Vagina (tissue), 2 donors: ENCODE results near the gene ZSWIM6. TPM values are rescaled to one million over a fixed set of nuclear protein-coding genes. Genes with fewer than 3 reads are reported as not detected.

Experiments used
- DNase-seq, 2 donors: peaks; one replicate each; pipeline ENCODE4 v3.0.0-alpha.2; 2017; ENCODE audit errors: extremely low spot score in 2 of 2
- H3K27ac ChIP-seq: fragments of 200-600 bp; sonication (generic); one replicate; pipeline ENCODE4 v1.5.1; 2019
- H3K27me3 ChIP-seq: fragments of 200-600 bp; sonication (generic); one replicate; pipeline ENCODE4 v1.5.1; 2019
- H3K36me3 ChIP-seq, 2 donors: fragments of 200-600 bp; sonication (generic); one replicate each; pipeline ENCODE4 v1.5.1; 2017 to 2019
- H3K4me1 ChIP-seq: fragments of 200-600 bp; sonication (generic); one replicate; pipeline ENCODE4 v1.5.1; 2019
- H3K4me3 ChIP-seq, 2 donors: fragments of 200-600 bp; sonication (generic); 1 replicate in 1 of 2; 2 replicates in 1 of 2; pipeline ENCODE4 v1.5.1; 2016 to 2019
- H3K9me3 ChIP-seq: fragments of 200-600 bp; sonication (generic); one replicate; pipeline ENCODE4 v1.5.1; 2019
- POLR2A ChIP-seq, 2 donors: fragments of 450-650 bp; IDR thresholded peaks; one replicate each; pipeline ENCODE4 v1.6.1; 2017; ENCODE audit warnings: antibody characterized with exemption in 2 of 2, mild to moderate bottlenecking in 2 of 2, moderate library complexity in 2 of 2
- POLR2AphosphoS5 ChIP-seq, 2 donors: sonication (generic); formaldehyde crosslinking; IDR thresholded peaks; one replicate each; pipeline ENCODE4 v1.9.0; 2017; ENCODE audit warnings: antibody characterized with exemption in 2 of 2, mild to moderate bottlenecking in 2 of 2, low read depth in 1 of 2; ENCODE audit not compliant: insufficient read depth in 1 of 2
- intact Hi-C: fragments of 100-400 bp; cut with DNase I; formaldehyde crosslinking; loops from one replicate; pipeline ENCODE4 v1.15.1; 2023
- total RNA-seq: library from RNA; depleted of rRNA; stranded (reverse); fragments of >200 nt; gene quantifications from one replicate; pipeline ENCODE4 v1.2.3, GENCODE V29; 2016
- TF ChIP-seq, protein P1 (sequence below), 3 experiments: fragments of 450-650 bp in 2 of 3; fragments of 200-600 bp in 1 of 3; sonication (generic) in 1 of 3; IDR thresholded peaks; one replicate each; pipeline ENCODE4 v1.5.1; 2017 to 2019; ENCODE audit warnings: antibody characterized with exemption in 3 of 3, mild to moderate bottlenecking in 2 of 3, moderate library complexity in 2 of 3

The ZSWIM6 gene
- total RNA-seq, 1 donor from 2014 or later, result 16.7 TPM

DNA sequence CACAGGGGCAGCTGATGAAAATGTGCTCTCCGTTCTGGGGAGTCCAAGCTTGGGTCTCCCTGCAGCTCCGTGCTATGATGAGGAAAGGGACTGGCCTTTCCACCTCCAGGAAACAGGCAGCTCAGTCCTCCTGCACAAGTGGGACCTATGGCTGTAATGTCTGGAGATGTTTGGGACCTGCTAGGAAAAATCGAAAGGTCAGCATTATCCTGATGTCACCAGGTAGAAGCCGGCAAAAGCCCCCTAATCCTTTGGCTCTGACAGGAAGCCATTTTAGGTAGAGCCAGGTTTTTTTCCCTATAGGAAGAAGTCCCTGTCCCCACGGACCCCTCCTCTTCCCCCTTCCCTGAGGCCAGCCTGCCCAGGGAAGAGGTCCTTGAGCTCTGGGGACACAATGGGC lies 240.9 kb downstream of the ZSWIM6 start:
- intact Hi-C loops, result no loop called here
- no peak overlapping the region for H3K4me3 ChIP-seq
- H3K4me1 ChIP-seq, result no peaks in the 10 kb centered on the region
- H3K36me3 ChIP-seq, result no peaks in the 10 kb centered on the region
- H3K27me3 ChIP-seq, result no peaks in the 10 kb centered on the region
- no peaks in the 10 kb centered on the region for H3K9me3 ChIP-seq
- H3K27ac ChIP-seq, result no peak overlapping the region
- no peak for DNase-seq
- TF ChIP-seq POLR2A (IDR thresholded peaks at IDR 0.05) (no peak), POLR2AphosphoS5 (IDR thresholded peaks at IDR 0.05; ENCODE audit: insufficient read depth in 1 of 2, low read depth in 1 of 2) (no peak)
- TF ChIP-seq, protein P1, sequence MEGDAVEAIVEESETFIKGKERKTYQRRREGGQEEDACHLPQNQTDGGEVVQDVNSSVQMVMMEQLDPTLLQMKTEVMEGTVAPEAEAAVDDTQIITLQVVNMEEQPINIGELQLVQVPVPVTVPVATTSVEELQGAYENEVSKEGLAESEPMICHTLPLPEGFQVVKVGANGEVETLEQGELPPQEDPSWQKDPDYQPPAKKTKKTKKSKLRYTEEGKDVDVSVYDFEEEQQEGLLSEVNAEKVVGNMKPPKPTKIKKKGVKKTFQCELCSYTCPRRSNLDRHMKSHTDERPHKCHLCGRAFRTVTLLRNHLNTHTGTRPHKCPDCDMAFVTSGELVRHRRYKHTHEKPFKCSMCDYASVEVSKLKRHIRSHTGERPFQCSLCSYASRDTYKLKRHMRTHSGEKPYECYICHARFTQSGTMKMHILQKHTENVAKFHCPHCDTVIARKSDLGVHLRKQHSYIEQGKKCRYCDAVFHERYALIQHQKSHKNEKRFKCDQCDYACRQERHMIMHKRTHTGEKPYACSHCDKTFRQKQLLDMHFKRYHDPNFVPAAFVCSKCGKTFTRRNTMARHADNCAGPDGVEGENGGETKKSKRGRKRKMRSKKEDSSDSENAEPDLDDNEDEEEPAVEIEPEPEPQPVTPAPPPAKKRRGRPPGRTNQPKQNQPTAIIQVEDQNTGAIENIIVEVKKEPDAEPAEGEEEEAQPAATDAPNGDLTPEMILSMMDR (IDR thresholded peaks at IDR 0.05), result no peak

DNA sequence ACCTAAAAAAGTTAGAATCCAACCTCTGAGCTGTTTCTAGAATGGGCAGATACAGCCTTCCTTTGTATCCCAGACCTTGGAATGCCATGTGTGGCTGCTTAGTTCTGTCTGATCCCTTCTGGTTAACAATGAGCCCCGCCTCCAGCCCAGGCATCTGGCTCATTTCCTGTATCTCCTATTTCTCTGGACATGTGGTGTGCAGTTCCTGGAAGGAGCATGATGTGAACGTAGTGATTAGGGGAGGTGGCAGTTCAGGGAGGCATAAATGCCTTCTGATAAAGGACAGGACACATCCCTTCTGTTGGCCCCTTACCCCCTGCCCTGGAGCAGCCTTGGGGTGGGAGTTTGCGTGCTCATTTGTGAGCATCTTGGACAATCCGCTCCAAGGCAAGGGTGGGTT lies 243.0 kb downstream of the ZSWIM6 start:
- no peaks in the 10 kb centered on the region for H3K9me3 ChIP-seq
- TF ChIP-seq POLR2A (IDR thresholded peaks at IDR 0.05) (no peak), POLR2AphosphoS5 (IDR thresholded peaks at IDR 0.05; ENCODE audit: insufficient read depth in 1 of 2, low read depth in 1 of 2) (no peak)
- TF ChIP-seq, protein P1 (IDR thresholded peaks at IDR 0.05), result no peak
- no peaks in the 10 kb centered on the region for H3K27me3 ChIP-seq
- H3K4me1 ChIP-seq, result no peaks in the 10 kb centered on the region
- no peak for DNase-seq
- no peak overlapping the region for H3K4me3 ChIP-seq
- no peaks in the 10 kb centered on the region for H3K36me3 ChIP-seq
- intact Hi-C loops, result no loop called here
- H3K27ac ChIP-seq, result no peak overlapping the region

DNA sequence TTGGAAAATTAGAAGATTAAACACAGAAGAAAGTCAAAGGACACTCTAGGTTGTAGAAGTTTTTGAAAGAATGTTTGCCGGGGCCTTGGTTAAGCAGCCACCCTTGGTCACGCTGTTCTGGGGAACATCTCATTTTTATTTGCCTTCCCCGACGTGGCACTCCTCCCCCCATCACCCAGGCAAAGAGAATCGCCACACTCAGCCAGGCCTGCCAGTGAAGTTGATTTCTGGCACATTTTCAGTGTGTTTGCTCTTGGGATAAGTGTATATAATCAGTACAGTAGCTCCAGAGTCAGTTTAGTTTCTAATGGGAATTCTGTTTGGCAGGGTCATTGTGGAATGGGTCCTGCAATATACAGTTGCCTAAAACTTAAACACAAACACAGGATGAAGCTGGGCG lies 243.5 kb downstream of the ZSWIM6 start:
- H3K9me3 ChIP-seq, result no peaks in the 10 kb centered on the region
- no peak overlapping the region for H3K27ac ChIP-seq
- no peaks in the 10 kb centered on the region for H3K27me3 ChIP-seq
- H3K4me1 ChIP-seq, result no peaks in the 10 kb centered on the region
- TF ChIP-seq POLR2AphosphoS5 (IDR thresholded peaks at IDR 0.05; ENCODE audit: insufficient read depth in 1 of 2, low read depth in 1 of 2) (no peak), POLR2A (IDR thresholded peaks at IDR 0.05) (no peak)
- TF ChIP-seq, protein P1 (IDR thresholded peaks at IDR 0.05), result no peak
- no peak for DNase-seq
- H3K4me3 ChIP-seq, result no peak overlapping the region
- intact Hi-C loops, result no loop called here
- no peaks in the 10 kb centered on the region for H3K36me3 ChIP-seq

DNA sequence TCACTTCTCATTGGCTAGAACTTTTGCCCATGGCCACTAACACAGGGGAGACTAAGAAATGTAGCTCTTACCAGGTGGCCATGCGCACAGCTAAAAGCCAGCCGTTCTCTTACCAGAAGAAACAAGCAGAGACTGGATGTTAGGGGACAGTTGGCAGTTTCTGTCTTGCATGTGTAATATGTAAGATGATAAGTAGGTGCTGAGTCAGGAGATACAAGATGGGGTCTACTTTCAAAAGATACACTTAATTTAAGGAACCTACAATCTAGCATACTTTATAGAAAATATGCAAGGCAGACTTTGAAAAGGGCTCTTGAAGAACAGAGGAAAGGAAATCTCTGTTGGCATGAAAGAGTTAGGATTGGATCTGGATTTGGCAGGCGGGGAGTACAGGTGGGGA lies 244.5 kb downstream of the ZSWIM6 start:
- intact Hi-C loops, result no loop called here
- no peak for TF ChIP-seq POLR2AphosphoS5 (IDR thresholded peaks at IDR 0.05; ENCODE audit: insufficient read depth in 1 of 2, low read depth in 1 of 2)
- TF ChIP-seq POLR2A (IDR thresholded peaks at IDR 0.05), result no peak
- TF ChIP-seq, protein P1 (IDR thresholded peaks at IDR 0.05), result no peak
- no peaks in the 10 kb centered on the region for H3K27me3 ChIP-seq

DNA sequence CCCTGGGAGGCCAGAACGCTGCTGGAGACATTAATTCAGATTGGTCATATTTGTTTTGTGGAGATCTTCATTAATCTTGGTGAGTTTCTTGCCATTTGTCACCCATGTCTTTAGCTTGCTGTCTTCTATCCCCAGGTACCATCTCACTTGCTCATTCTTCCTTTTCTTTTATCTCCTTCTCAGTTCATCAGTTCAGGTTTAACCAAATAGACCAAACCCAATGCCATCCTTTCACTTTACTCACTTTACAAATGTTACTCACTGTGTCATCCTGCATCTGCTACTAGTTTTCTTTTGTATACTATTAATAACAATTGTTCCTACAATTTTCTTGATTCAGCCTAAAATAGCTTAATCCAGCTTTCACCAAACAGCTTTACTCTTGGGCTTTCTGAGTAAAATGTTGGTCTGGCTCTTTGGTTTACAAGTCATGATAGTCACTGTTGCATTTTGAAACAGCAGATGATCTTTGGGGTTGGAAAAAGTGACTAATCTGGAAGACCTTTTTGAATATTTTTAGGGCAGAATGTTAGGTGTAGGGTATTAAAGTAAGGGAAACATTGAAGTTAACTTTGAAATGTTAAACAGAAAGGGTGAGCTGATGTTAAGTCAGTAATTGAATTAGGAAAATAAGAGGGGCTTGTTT lies 246.9 kb downstream of the ZSWIM6 start:
- H3K4me1 ChIP-seq, result peaks cover 7% of the 10 kb centered on the region
- H3K27ac ChIP-seq, result no peak overlapping the region
- H3K27me3 ChIP-seq, result no peaks in the 10 kb centered on the region
- no peak for DNase-seq
- TF ChIP-seq POLR2AphosphoS5 (IDR thresholded peaks at IDR 0.05; ENCODE audit: insufficient read depth in 1 of 2, low read depth in 1 of 2), result no peak
- H3K4me3 ChIP-seq, result no peak overlapping the region
- H3K9me3 ChIP-seq, result no peaks in the 10 kb centered on the region
- no peaks in the 10 kb centered on the region for H3K36me3 ChIP-seq
- intact Hi-C loops, result no loop called here

More for the DNA sequence above, 244.5 kb downstream of the ZSWIM6 start:
- no peaks in the 10 kb centered on the region for H3K9me3 ChIP-seq
- H3K27ac ChIP-seq, result no peak overlapping the region
- H3K4me3 ChIP-seq, result no peak overlapping the region
- DNase-seq, result no peak
- no peaks in the 10 kb centered on the region for H3K36me3 ChIP-seq
- no peaks in the 10 kb centered on the region for H3K4me1 ChIP-seq
